SJSA1 (cell line): ENCODE data around the gene TMEM240. TPM values are rescaled to one million over a fixed set of nuclear protein-coding genes. Genes with fewer than 3 reads are reported as not detected.
"Not testable (repeated sequence)": the region's sequence is repeated elsewhere in the genome, so short reads cannot be mapped to it uniquely, and the experiment has no call there.

Experiments
- DNase-seq, 2 experiments: peaks; one replicate each; pipeline ENCODE4 v3.0.0-alpha.2; 2015 to 2020; ENCODE audit warnings: low spot score in 2 of 2, low read depth in 1 of 2
- H3K27ac ChIP-seq: fragments of 250-450 bp; sonication (Bioruptor Pico); 2 replicates; pipeline ENCODE4 v1.5.1; 2020; ENCODE audit warnings: mild to moderate bottlenecking, moderate library complexity
- H3K27me3 ChIP-seq: fragments of 250-450 bp; sonication (Bioruptor Pico); replicated peaks from 2 replicates; pipeline ENCODE4 v1.5.1; 2020; ENCODE audit warnings: mild to moderate bottlenecking, moderate library complexity
- H3K36me3 ChIP-seq: fragments of 250-450 bp; sonication (Bioruptor Pico); 2 replicates; pipeline ENCODE4 v1.5.1; 2020; ENCODE audit warnings: mild to moderate bottlenecking
- H3K4me1 ChIP-seq: fragments of 250-450 bp; sonication (Bioruptor Pico); replicated peaks from 2 replicates; pipeline ENCODE4 v1.6.1; 2021; ENCODE audit warnings: mild to moderate bottlenecking
- H3K4me3 ChIP-seq: fragments of 250-450 bp; sonication (Bioruptor Pico); 2 replicates; pipeline ENCODE4 v1.5.1; 2020; ENCODE audit warnings: mild to moderate bottlenecking
- H3K9me3 ChIP-seq: fragments of 250-450 bp; sonication (Bioruptor Pico); replicated peaks from 2 replicates; pipeline ENCODE4 v1.5.1; 2020; ENCODE audit warnings: mild to moderate bottlenecking
- total RNA-seq: library from RNA; depleted of rRNA; stranded (reverse); fragments of >200 nt; shearing (Covaris generic); gene quantifications from 2 replicates; pipeline ENCODE4 v1.2.3, GENCODE V29; 2014; rRNA removed

The TMEM240 gene
- total RNA-seq, 1 experiment from 2014 or later: 0.47 TPM

GRCh38 chr1:1495461-1495975, 44.9 kb downstream of the TMEM240 start:
- not testable (repeated sequence) for DNase-seq, H3K4me3 ChIP-seq, H3K27me3 ChIP-seq, H3K4me1 ChIP-seq, H3K27ac ChIP-seq
- Histone ChIP-seq H3K36me3 (peaks cover 49% of the 10 kb centered on the region), H3K9me3 (peaks cover 17% of the 10 kb centered on the region; the same call in 1 of the 2 replicates)

GRCh38 chr1:1494311-1494710, 46.1 kb downstream of the TMEM240 start:
- not testable (repeated sequence) for H3K4me3 ChIP-seq, DNase-seq, H3K4me1 ChIP-seq, H3K27me3 ChIP-seq, H3K27ac ChIP-seq
- H3K36me3 ChIP-seq: peaks cover 61% of the 10 kb centered on the region
- peaks cover 17% of the 10 kb centered on the region; the same call in 1 of the 2 replicates for H3K9me3 ChIP-seq

GRCh38 chr1:1491601-1492000, 48.8 kb downstream of the TMEM240 start:
- Histone ChIP-seq H3K27ac (no peak overlapping the region), H3K4me1 (no peaks in the 10 kb centered on the region), H3K27me3 (no peaks in the 10 kb centered on the region), H3K9me3 (peaks cover 17% of the 10 kb centered on the region; the same call in 1 of the 2 replicates), H3K4me3 (no peak overlapping the region), H3K36me3 (peaks cover 80% of the 10 kb centered on the region)
- DNase-seq: no peak

- H3K36me3 ChIP-seq: peaks cover 75% of the 10 kb centered on the region
- no peaks in the 10 kb centered on the region for H3K4me1 ChIP-seq
- H3K27ac ChIP-seq: no peak overlapping the region
- no peaks in the 10 kb centered on the region for H3K27me3 ChIP-seq
- no peak overlapping the region for H3K4me3 ChIP-seq
- DNase-seq: no peak
- H3K9me3 ChIP-seq: peaks cover 17% of the 10 kb centered on the region; the same call in 1 of the 2 replicates
Observed at GRCh38 chr1:1490633-1491230, 49.7 kb downstream of the TMEM240 start.

GRCh38 chr1:1489861-1490260, 50.6 kb downstream of the TMEM240 start:
- H3K4me1 ChIP-seq: no peaks in the 10 kb centered on the region
- peaks cover 17% of the 10 kb centered on the region; the same call in 1 of the 2 replicates for H3K9me3 ChIP-seq
- peaks cover 68% of the 10 kb centered on the region for H3K36me3 ChIP-seq
- H3K27me3 ChIP-seq: no peaks in the 10 kb centered on the region
- H3K4me3 ChIP-seq: no peak overlapping the region
- no peak overlapping the region for H3K27ac ChIP-seq
- DNase-seq: no peak

- H3K27me3 ChIP-seq: no peaks in the 10 kb centered on the region
- H3K4me3 ChIP-seq: no peak overlapping the region
- H3K4me1 ChIP-seq: no peaks in the 10 kb centered on the region
- H3K27ac ChIP-seq: no peak overlapping the region
- DNase-seq: no peak
- H3K36me3 ChIP-seq: peaks cover 70% of the 10 kb centered on the region
- peaks cover 17% of the 10 kb centered on the region; the same call in 1 of the 2 replicates for H3K9me3 ChIP-seq
Observed at GRCh38 chr1:1489231-1489630, 51.2 kb downstream of the TMEM240 start.

- no peak overlapping the region for H3K27ac ChIP-seq
- DNase-seq: no peak
- H3K27me3 ChIP-seq: no peaks in the 10 kb centered on the region
- H3K4me1 ChIP-seq: no peaks in the 10 kb centered on the region
- no peak overlapping the region for H3K4me3 ChIP-seq
- H3K9me3 ChIP-seq: peaks cover 11% of the 10 kb centered on the region; the same call in 1 of the 2 replicates
- peaks cover 71% of the 10 kb centered on the region for H3K36me3 ChIP-seq
Observed at GRCh38 chr1:1487701-1488100, 52.7 kb downstream of the TMEM240 start.

GRCh38 chr1:1485755-1486317, 54.6 kb downstream of the TMEM240 start:
- not testable (repeated sequence) for DNase-seq
- peaks cover 58% of the 10 kb centered on the region for H3K36me3 ChIP-seq

GRCh38 chr1:1484976-1485750, 55.3 kb downstream of the TMEM240 start:
- H3K27me3 ChIP-seq, H3K4me3 ChIP-seq, H3K4me1 ChIP-seq, H3K27ac ChIP-seq, DNase-seq, H3K9me3 ChIP-seq: not testable (repeated sequence)
- peaks cover 54% of the 10 kb centered on the region for H3K36me3 ChIP-seq

More at GRCh38 chr1:1485755-1486317, 54.6 kb downstream of the TMEM240 start:
- H3K4me1 ChIP-seq, H3K27ac ChIP-seq, H3K27me3 ChIP-seq, H3K4me3 ChIP-seq, H3K9me3 ChIP-seq: not testable (repeated sequence)

Other genes starting within 250 kb of the TMEM240 start
- 41.1 and 44.8 TPM in 2 replicates for gene ACAP3, start 232.7 kb downstream of the TMEM240 start, total RNA-seq
- 27.3 and 35.1 TPM in 2 replicates for gene PUSL1, start 232.0 kb downstream of the TMEM240 start, total RNA-seq
- gene INTS11, start 216.0 kb downstream of the TMEM240 start, total RNA-seq: 66.7 and 81.0 TPM in 2 replicates
- gene CPTP, start 215.8 kb downstream of the TMEM240 start, total RNA-seq: 29.4 and 39.2 TPM in 2 replicates
- gene TAS1R3, start 209.3 kb downstream of the TMEM240 start, total RNA-seq: 0.03 and 0.16 TPM in 2 replicates
- gene DVL1, start 191.2 kb downstream of the TMEM240 start, total RNA-seq: 85.2 and 95.9 TPM in 2 replicates
- gene MXRA8, start 182.1 kb downstream of the TMEM240 start, total RNA-seq: 192 and 224 TPM in 2 replicates
- gene AURKAIP1, start 165.4 kb downstream of the TMEM240 start, total RNA-seq: 180 and 360 TPM in 2 replicates
- gene CCNL2, start 141.3 kb downstream of the TMEM240 start, total RNA-seq: 69.4 and 79.0 TPM in 2 replicates
- gene MRPL20, start 133.3 kb downstream of the TMEM240 start, total RNA-seq: 184 and 203 TPM in 2 replicates
- not detected in 2 replicates for gene ANKRD65, start 119.3 kb downstream of the TMEM240 start, total RNA-seq
- gene VWA1, start 104.9 kb downstream of the TMEM240 start, total RNA-seq: 0.31 and 1.0 TPM in 2 replicates
- not detected in 2 replicates for gene ATAD3C, start 90.9 kb downstream of the TMEM240 start, total RNA-seq
- gene ATAD3B, start 68.9 kb downstream of the TMEM240 start, total RNA-seq: 24.0 and 33.8 TPM in 2 replicates
- gene ATAD3A, start 28.5 kb downstream of the TMEM240 start, total RNA-seq: 32.7 and 51.6 TPM in 2 replicates
- 57.2 and 58.6 TPM in 2 replicates for gene SSU72, start 34.2 kb upstream of the TMEM240 start, total RNA-seq
- gene FNDC10, start 59.5 kb upstream of the TMEM240 start, total RNA-seq: 0.50 and 0.76 TPM in 2 replicates
- 34.4 and 44.8 TPM in 2 replicates for gene MIB2, start 74.9 kb upstream of the TMEM240 start, total RNA-seq
- gene MMP23B, start 91.5 kb upstream of the TMEM240 start, total RNA-seq: 0.79 and 4.6 TPM in 2 replicates
- gene CDK11B, start 118.4 kb upstream of the TMEM240 start, total RNA-seq: 14.8 and 23.8 TPM in 2 replicates
- 8.9 and 13.1 TPM in 2 replicates for gene SLC35E2B, start 152.2 kb upstream of the TMEM240 start, total RNA-seq
- gene CDK11A, start 183.7 kb upstream of the TMEM240 start, total RNA-seq: 11.8 and 22.6 TPM in 2 replicates
- gene NADK, start 237.8 kb upstream of the TMEM240 start, total RNA-seq: 50.4 and 62.1 TPM in 2 replicates